Measurements from ENCODE around the gene SPAG5.

SPAG5 gene

GRCh38 chr17:28634206-28634865, 35.5 kb upstream of the SPAG5 start:
- no peak overlapping the region for H3K18ac ChIP-seq (ENCODE audit: low read depth in 1 of 2, low read length in 2 of 2)
- H3K27ac ChIP-seq (ENCODE audit: low read length, poor library complexity, severe bottlenecking), result no peak overlapping the region
- no peak overlapping the region for H2BK120ac ChIP-seq (ENCODE audit: low read depth, low read length)
- no peak overlapping the region for H2BK5ac ChIP-seq (ENCODE audit: low read depth, low read length, poor library complexity, severe bottlenecking)
- no peak overlapping the region for H2AK5ac ChIP-seq (ENCODE audit: low read length, severe bottlenecking)
- H3K14ac ChIP-seq (ENCODE audit: low read length in 2 of 2), result no peak overlapping the region
- no peak overlapping the region for H3K23ac ChIP-seq (ENCODE audit: low read length in 2 of 2)
- H3K4me1 ChIP-seq (ENCODE audit: control insufficient read depth, insufficient read depth, low read depth, low read length), result no peaks in the 10 kb centered on the region
- no peak overlapping the region for H4K8ac ChIP-seq (ENCODE audit: low read length)
- no peak overlapping the region for H2AFZ ChIP-seq (ENCODE audit: low read depth, low read length)
- WGBS, result 96% methylated on average over 14 of the region's 14 CpGs
- H3K4me3 ChIP-seq (ENCODE audit: insufficient read depth in 1 of 2, low read depth in 1 of 2, low read length in 2 of 2), result no peak overlapping the region
- no peak overlapping the region for H4K91ac ChIP-seq (ENCODE audit: low read length)
- H3K79me1 ChIP-seq (replicated peaks; ENCODE audit: low read length, poor library complexity, severe bottlenecking), result peaks cover 47% of the 10 kb centered on the region
- H3K9ac ChIP-seq (ENCODE audit: low read length), result no peak overlapping the region
- no peak for DNase-seq
- H3K4ac ChIP-seq (ENCODE audit: low read depth in 1 of 2, low read length in 2 of 2), result no peak overlapping the region
- no peak overlapping the region for H2BK12ac ChIP-seq (ENCODE audit: low read length in 2 of 2)
- no peaks in the 10 kb centered on the region for H3K27me3 ChIP-seq (ENCODE audit: control insufficient read depth in 1 of 2, insufficient read depth in 1 of 2, low read length in 2 of 2)
- no peak overlapping the region for H2BK15ac ChIP-seq (ENCODE audit: low read depth, poor library complexity, severe bottlenecking)
- no peak overlapping the region for H3K4me2 ChIP-seq (ENCODE audit: low read length, poor library complexity, severe bottlenecking)
- H3K36me3 ChIP-seq (ENCODE audit: control insufficient read depth in 1 of 2, insufficient read depth in 2 of 2, low read depth in 1 of 2, low read length in 2 of 2), result peaks cover 73 to 97% of the 10 kb centered on the region in 2 experiments
- H3K9me3 ChIP-seq (ENCODE audit: control insufficient read depth, low read length), result no peaks in the 10 kb centered on the region

- H2BK12ac ChIP-seq (ENCODE audit: low read length in 2 of 2), result no peak overlapping the region
- no peaks in the 10 kb centered on the region for H3K9me3 ChIP-seq (ENCODE audit: control insufficient read depth, low read length)
- no peak overlapping the region for H4K8ac ChIP-seq (ENCODE audit: low read length)
- H3K79me1 ChIP-seq (replicated peaks; ENCODE audit: low read length, poor library complexity, severe bottlenecking), result peaks cover 34% of the 10 kb centered on the region
- peaks cover 61 to 81% of the 10 kb centered on the region in 2 experiments for H3K36me3 ChIP-seq (ENCODE audit: control insufficient read depth in 1 of 2, insufficient read depth in 2 of 2, low read depth in 1 of 2, low read length in 2 of 2)
- H3K9ac ChIP-seq (ENCODE audit: low read length), result no peak overlapping the region
- no peak overlapping the region for H3K18ac ChIP-seq (ENCODE audit: low read depth in 1 of 2, low read length in 2 of 2)
- no peak overlapping the region for H3K4ac ChIP-seq (ENCODE audit: low read depth in 1 of 2, low read length in 2 of 2)
- H3K27ac ChIP-seq (ENCODE audit: low read length, poor library complexity, severe bottlenecking), result no peak overlapping the region
- H2BK5ac ChIP-seq (ENCODE audit: low read depth, low read length, poor library complexity, severe bottlenecking), result no peak overlapping the region
- H2BK15ac ChIP-seq (ENCODE audit: low read depth, poor library complexity, severe bottlenecking), result no peak overlapping the region
- H2AFZ ChIP-seq (ENCODE audit: low read depth, low read length), result no peak overlapping the region
- no peak overlapping the region for H3K4me2 ChIP-seq (ENCODE audit: low read length, poor library complexity, severe bottlenecking)
- 93% methylated on average over 4 of the region's 4 CpGs for WGBS
- H3K14ac ChIP-seq (ENCODE audit: low read length in 2 of 2), result no peak overlapping the region
- H2AK5ac ChIP-seq (ENCODE audit: low read length, severe bottlenecking), result no peak overlapping the region
- H3K4me3 ChIP-seq (ENCODE audit: insufficient read depth in 1 of 2, low read depth in 1 of 2, low read length in 2 of 2), result no peak overlapping the region
- no peaks in the 10 kb centered on the region for H3K27me3 ChIP-seq (ENCODE audit: control insufficient read depth in 1 of 2, insufficient read depth in 1 of 2, low read length in 2 of 2)
- no peaks in the 10 kb centered on the region for H3K4me1 ChIP-seq (ENCODE audit: control insufficient read depth, insufficient read depth, low read depth, low read length)
- no peak for DNase-seq
- H2BK120ac ChIP-seq (ENCODE audit: low read depth, low read length), result no peak overlapping the region
- H3K23ac ChIP-seq (ENCODE audit: low read length in 2 of 2), result no peak overlapping the region
- H4K91ac ChIP-seq (ENCODE audit: low read length), result no peak overlapping the region
Measured at GRCh38 chr17:28626818-28627217, 28.0 kb upstream of the SPAG5 start.

- no peak overlapping the region for H3K9ac ChIP-seq (ENCODE audit: low read length)
- no peaks in the 10 kb centered on the region for H3K27me3 ChIP-seq (ENCODE audit: control insufficient read depth in 1 of 2, insufficient read depth in 1 of 2, low read length in 2 of 2)
- peaks cover 32% of the 10 kb centered on the region for H3K79me1 ChIP-seq (replicated peaks; ENCODE audit: low read length, poor library complexity, severe bottlenecking)
- H2AFZ ChIP-seq (ENCODE audit: low read depth, low read length), result no peak overlapping the region
- no peak overlapping the region for H2BK15ac ChIP-seq (ENCODE audit: low read depth, poor library complexity, severe bottlenecking)
- no peak overlapping the region for H2BK120ac ChIP-seq (ENCODE audit: low read depth, low read length)
- H2BK5ac ChIP-seq (ENCODE audit: low read depth, low read length, poor library complexity, severe bottlenecking), result no peak overlapping the region
- H3K36me3 ChIP-seq (ENCODE audit: control insufficient read depth in 1 of 2, insufficient read depth in 2 of 2, low read depth in 1 of 2, low read length in 2 of 2), result peaks cover 57 to 87% of the 10 kb centered on the region in 2 experiments
- no peak overlapping the region for H2BK12ac ChIP-seq (ENCODE audit: low read length in 2 of 2)
- H2AK5ac ChIP-seq (ENCODE audit: low read length, severe bottlenecking), result no peak overlapping the region
- H3K23ac ChIP-seq (ENCODE audit: low read length in 2 of 2), result no peak overlapping the region
- H3K14ac ChIP-seq (ENCODE audit: low read length in 2 of 2), result no peak overlapping the region
- H3K18ac ChIP-seq (ENCODE audit: low read depth in 1 of 2, low read length in 2 of 2), result no peak overlapping the region
- WGBS, result 100% methylated on average over 2 of the region's 2 CpGs
- H3K27ac ChIP-seq (ENCODE audit: low read length, poor library complexity, severe bottlenecking), result no peak overlapping the region
- no peaks in the 10 kb centered on the region for H3K4me1 ChIP-seq (ENCODE audit: control insufficient read depth, insufficient read depth, low read depth, low read length)
- H3K4ac ChIP-seq (ENCODE audit: low read depth in 1 of 2, low read length in 2 of 2), result no peak overlapping the region
- no peak overlapping the region for H4K91ac ChIP-seq (ENCODE audit: low read length)
- no peaks in the 10 kb centered on the region for H3K9me3 ChIP-seq (ENCODE audit: control insufficient read depth, low read length)
- no peak overlapping the region for H3K4me2 ChIP-seq (ENCODE audit: low read length, poor library complexity, severe bottlenecking)
- no peak overlapping the region for H4K8ac ChIP-seq (ENCODE audit: low read length)
- no peak overlapping the region for H3K4me3 ChIP-seq (ENCODE audit: insufficient read depth in 1 of 2, low read depth in 1 of 2, low read length in 2 of 2)
- DNase-seq, result no peak
Measured at GRCh38 chr17:28624148-28624547, 25.3 kb upstream of the SPAG5 start.

- H3K18ac ChIP-seq (ENCODE audit: low read depth in 1 of 2, low read length in 2 of 2), result no peak overlapping the region
- no peaks in the 10 kb centered on the region for H3K4me1 ChIP-seq (ENCODE audit: control insufficient read depth, insufficient read depth, low read depth, low read length)
- H2BK15ac ChIP-seq (ENCODE audit: low read depth, poor library complexity, severe bottlenecking), result no peak overlapping the region
- no peak overlapping the region for H3K27ac ChIP-seq (ENCODE audit: low read length, poor library complexity, severe bottlenecking)
- H3K4me2 ChIP-seq (ENCODE audit: low read length, poor library complexity, severe bottlenecking), result no peak overlapping the region
- no peak overlapping the region for H2BK12ac ChIP-seq (ENCODE audit: low read length in 2 of 2)
- peak overlapping the region in 1 of 2 experiments; percentile 47 for H3K23ac ChIP-seq (ENCODE audit: low read length in 2 of 2)
- no peaks in the 10 kb centered on the region for H3K9me3 ChIP-seq (ENCODE audit: control insufficient read depth, low read length)
- H2BK5ac ChIP-seq (ENCODE audit: low read depth, low read length, poor library complexity, severe bottlenecking), result no peak overlapping the region
- H4K91ac ChIP-seq (ENCODE audit: low read length), result no peak overlapping the region
- no peak overlapping the region for H2BK120ac ChIP-seq (ENCODE audit: low read depth, low read length)
- no peak overlapping the region for H3K4ac ChIP-seq (ENCODE audit: low read depth in 1 of 2, low read length in 2 of 2)
- H4K8ac ChIP-seq (ENCODE audit: low read length), result no peak overlapping the region
- H3K4me3 ChIP-seq (ENCODE audit: insufficient read depth in 1 of 2, low read depth in 1 of 2, low read length in 2 of 2), result no peak overlapping the region
- no peak overlapping the region for H2AK5ac ChIP-seq (ENCODE audit: low read length, severe bottlenecking)
- H3K79me1 ChIP-seq (replicated peaks; ENCODE audit: low read length, poor library complexity, severe bottlenecking), result peaks cover 33% of the 10 kb centered on the region
- H3K9ac ChIP-seq (ENCODE audit: low read length), result no peak overlapping the region
- H3K36me3 ChIP-seq (ENCODE audit: control insufficient read depth in 1 of 2, insufficient read depth in 2 of 2, low read depth in 1 of 2, low read length in 2 of 2), result peaks cover 58 to 90% of the 10 kb centered on the region in 2 experiments
- H3K14ac ChIP-seq (ENCODE audit: low read length in 2 of 2), result no peak overlapping the region
- no peaks in the 10 kb centered on the region for H3K27me3 ChIP-seq (ENCODE audit: control insufficient read depth in 1 of 2, insufficient read depth in 1 of 2, low read length in 2 of 2)
- WGBS, result 90% methylated on average over 4 of the region's 4 CpGs
- H2AFZ ChIP-seq (ENCODE audit: low read depth, low read length), result no peak overlapping the region
- no peak for DNase-seq
Measured at GRCh38 chr17:28623696-28624095, 24.9 kb upstream of the SPAG5 start.

Data from mesenchymal stem cell (in vitro differentiated cells and primary cell).